GM18951 (cell line): ENCODE data around the gene ABI3BP.
"Not testable (repeated sequence)": the region's sequence is repeated elsewhere in the genome, so short reads cannot be mapped to it uniquely, and the experiment has no call there.

Source experiments
- POLR2A ChIP-seq: IDR thresholded peaks from 4 replicates; pipeline ENCODE4 v1.6.1; 2011; ENCODE audit warnings: mild to moderate bottlenecking; ENCODE audit not compliant: insufficient read length, insufficient read depth; ENCODE audit errors: extremely low read depth
- in situ Hi-C: fragments of 300-500 bp; cut with MboI; formaldehyde crosslinking; loops from one replicate; pipeline ENCODE4 v1.12.0; 2022; ENCODE audit warnings: low sequenced_read_pairs, mixed read lengths, inconsistent platforms; ENCODE audit not compliant: unreplicated experiment

Gene ABI3BP

GRCh38 chr3:100993309-100993708, at the start of gene ABI3BP:
Gene ABI3BP (minus strand): TSS chr3:100993421. CDS start chr3:100993384, 37 bp downstream.
- TF ChIP-seq POLR2A = no peak
- in situ Hi-C loops = no loop called here

DNA sequence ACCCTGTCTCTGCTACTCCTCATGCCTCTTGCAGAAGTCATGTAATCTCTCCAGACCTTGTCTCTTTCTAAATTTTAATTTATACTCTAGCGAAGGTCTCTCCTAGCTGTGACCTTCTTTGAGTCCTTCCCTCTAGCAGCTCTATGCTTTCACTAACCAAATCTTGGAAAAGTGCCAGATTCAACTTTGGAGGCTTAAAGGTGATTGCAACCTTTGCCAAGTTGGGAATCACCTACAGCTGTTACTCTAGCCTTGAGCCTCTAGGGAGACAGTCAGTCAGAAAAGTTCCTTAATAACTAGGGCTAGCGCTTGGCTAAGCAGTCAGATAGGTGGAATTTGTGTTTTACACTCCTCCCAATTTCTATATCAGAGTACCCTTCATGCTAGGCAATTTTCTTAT, 46.1 kb upstream of the ABI3BP start:
- no peak for TF ChIP-seq POLR2A
- in situ Hi-C loops = no loop called here

GRCh38 chr3:101038880-101039279, 45.7 kb upstream of the ABI3BP start:
- no peak for TF ChIP-seq POLR2A

GRCh38 chr3:101038393-101038792, 45.2 kb upstream of the ABI3BP start:
- no peak for TF ChIP-seq POLR2A
- in situ Hi-C loops = no loop called here

More at GRCh38 chr3:101038880-101039279, 45.7 kb upstream of the ABI3BP start:
- in situ Hi-C loops = no loop called here

DNA sequence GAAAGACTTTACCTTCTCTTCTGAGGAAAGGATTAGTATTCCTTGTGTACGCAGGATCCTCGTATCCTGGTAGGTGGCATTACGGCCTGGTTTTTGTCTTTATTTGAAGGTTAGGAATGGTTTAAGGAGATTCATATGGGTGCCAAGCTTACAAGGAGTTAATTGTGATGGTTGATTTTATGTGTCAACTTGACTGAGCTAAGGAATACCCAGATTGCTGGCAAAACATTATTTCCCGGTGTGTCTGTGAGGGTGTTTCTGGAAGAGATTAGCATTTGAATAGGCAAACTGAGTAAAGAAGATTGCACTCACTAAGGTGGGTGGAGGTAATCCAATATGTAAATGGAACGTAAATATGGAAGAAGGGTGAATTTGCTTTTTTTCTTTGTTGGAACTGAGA, 44.4 kb upstream of the ABI3BP start:
- TF ChIP-seq POLR2A = no peak
- in situ Hi-C loops = no loop called here

GRCh38 chr3:101036676-101037075, 43.5 kb upstream of the ABI3BP start:
- in situ Hi-C loops = no loop called here
- TF ChIP-seq POLR2A = no peak

GRCh38 chr3:101036213-101036618, 43.0 kb upstream of the ABI3BP start:
- TF ChIP-seq POLR2A = no peak
- in situ Hi-C loops = no loop called here

GRCh38 chr3:101027286-101027685, 34.1 kb upstream of the ABI3BP start:
- in situ Hi-C loops = no loop called here
- no peak for TF ChIP-seq POLR2A

GRCh38 chr3:101026881-101027280, 33.7 kb upstream of the ABI3BP start:
- in situ Hi-C loops = no loop called here
- TF ChIP-seq POLR2A = no peak

DNA sequence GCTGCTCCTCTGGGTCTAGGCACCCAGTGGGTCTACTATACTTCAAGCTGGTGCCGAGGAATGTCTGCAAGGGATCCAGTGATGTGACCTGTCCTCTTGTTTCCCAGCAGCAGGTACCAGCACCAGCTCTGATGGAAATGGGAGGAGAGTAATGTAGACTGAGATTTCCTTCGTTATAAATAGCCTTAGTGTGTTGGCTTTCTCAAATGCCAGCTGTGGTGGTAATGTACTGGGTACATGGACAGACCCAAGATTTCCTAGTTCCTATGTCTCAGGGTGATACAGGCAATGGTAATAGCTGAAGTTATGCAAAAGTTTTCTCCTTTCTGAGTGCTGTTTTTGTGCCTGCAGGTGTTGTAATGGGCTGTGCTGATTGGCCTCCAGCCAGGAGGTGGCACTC, 33.0 kb upstream of the ABI3BP start:
- in situ Hi-C loops = no loop called here
- TF ChIP-seq POLR2A = no peak

DNA sequence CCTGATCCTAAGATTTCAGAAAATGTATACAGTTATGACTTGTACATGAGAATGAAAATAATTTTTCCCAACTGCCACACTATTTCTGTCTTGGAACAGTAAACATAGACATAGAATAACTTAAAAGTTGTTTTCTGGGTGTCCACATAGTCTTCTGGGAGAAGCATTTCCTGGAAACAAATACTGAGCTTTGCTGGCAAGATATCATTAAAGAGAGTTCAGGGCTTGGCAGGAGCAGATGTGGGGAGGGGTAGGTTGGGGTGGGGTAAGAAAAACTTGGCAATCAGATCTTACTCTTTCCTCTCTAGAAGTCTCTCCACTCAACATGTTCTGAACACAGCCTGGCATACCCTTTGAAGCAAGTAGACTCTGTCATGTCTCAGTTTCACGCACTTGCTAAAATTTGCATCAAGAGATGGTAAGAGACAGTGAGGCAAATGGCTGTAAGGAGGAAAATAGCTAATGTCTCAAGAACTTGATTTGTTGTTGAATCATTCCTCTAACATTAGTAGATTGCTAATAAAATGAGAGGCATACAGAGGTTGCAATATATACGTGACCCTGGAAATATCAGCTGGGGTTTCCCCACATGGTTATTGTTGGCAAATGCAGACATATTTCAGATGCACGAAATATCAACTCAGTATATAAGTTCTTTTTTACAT, 27.3 kb upstream of the ABI3BP start:
- no peak for TF ChIP-seq POLR2A
- in situ Hi-C loops = no loop called here

GRCh38 chr3:101017017-101017416, 23.8 kb upstream of the ABI3BP start:
- in situ Hi-C loops = no loop called here
- no peak for TF ChIP-seq POLR2A

DNA sequence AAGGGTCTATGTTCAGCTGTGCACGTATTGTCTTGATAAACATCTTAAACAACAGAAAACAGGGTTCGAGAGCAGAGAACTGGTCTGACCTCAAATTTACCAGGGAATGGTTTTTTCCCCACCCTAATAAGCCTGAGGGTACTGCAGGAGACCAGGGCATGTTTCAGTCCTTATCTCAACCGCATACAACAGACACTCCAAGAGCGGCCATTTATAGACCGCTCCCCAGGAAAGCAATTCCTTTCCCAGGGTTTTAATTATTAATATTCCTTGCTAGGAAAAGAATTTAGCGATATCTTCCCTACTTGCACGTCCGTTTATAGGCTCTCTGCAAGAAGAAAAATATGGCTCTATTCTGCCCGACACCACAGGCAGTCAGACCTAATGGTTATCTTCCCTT, 19.1 kb upstream of the ABI3BP start:
- in situ Hi-C loops = not testable (repeated sequence)

GRCh38 chr3:101011136-101011535, 17.9 kb upstream of the ABI3BP start:
- in situ Hi-C loops = no loop called here
- TF ChIP-seq POLR2A = no peak

DNA sequence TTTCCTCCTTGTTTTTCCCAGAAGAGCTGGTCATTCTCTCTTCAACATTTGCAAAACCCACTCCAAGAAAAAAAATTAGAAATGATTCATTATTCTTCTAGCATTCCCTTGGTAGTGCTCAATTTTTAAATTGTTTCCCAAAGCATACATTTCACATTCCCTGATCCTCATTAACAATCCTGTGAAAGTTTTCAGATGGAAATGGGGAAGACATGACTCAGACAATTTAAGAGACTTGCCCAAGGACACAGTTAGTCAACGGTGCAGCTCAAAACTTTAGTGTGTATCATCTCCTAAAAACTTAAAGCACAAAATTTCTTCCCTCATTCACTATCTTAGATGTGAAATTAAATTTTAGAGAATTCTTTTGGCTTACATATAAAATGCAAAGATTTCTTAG, 17.1 kb upstream of the ABI3BP start:
- in situ Hi-C loops = no loop called here
- no peak for TF ChIP-seq POLR2A
